H54 (cell line): ENCODE data around the gene GLIPR1L2.
"Not testable (repeated sequence)": the region's sequence is repeated elsewhere in the genome, so short reads cannot be mapped to it uniquely, and the experiment has no call there.

Experiments
- DNase-seq: peaks from one replicate; pipeline ENCODE4 v3.0.0; 2011; ENCODE audit warnings: low spot score, mixed read lengths; ENCODE audit not compliant: insufficient read length
- FAIRE-seq: peaks from 3 replicates; lab custom pipeline; 2011; peaks lifted over from hg19 to GRCh38; lab: Jason Lieb, UNC
- POLR2A ChIP-seq: IDR thresholded peaks from 2 replicates; pipeline ENCODE4 v1.6.1; 2011; ENCODE audit warnings: low read depth, mild to moderate bottlenecking, low read length

The GLIPR1L2 gene

GRCh38 chr12:75390156-75390898, 562 bp upstream of the GLIPR1L2 start:
- TF ChIP-seq POLR2A = no peak
- FAIRE-seq (no peak), DNase-seq (no peak)

DNA sequence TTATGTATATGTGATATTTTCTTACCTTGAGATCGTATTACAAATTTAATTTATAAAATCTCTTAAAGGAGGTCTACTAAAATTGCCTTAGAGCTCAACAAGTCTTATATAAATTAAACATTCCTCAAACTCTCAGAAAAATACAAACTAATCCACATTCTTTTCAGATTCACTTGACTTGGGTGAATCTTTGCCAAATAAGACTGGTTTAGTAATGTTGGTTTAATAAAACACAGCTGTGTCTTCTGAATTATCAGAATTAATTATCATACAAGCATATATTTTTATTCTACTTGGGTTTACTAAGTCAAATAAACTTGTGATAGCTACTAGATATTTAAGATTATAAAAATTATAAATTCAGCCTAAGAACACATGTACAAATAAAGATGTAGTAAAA, 13.3 kb downstream of the GLIPR1L2 start:
- FAIRE-seq (no peak), DNase-seq (no peak)
- TF ChIP-seq POLR2A = no peak

DNA sequence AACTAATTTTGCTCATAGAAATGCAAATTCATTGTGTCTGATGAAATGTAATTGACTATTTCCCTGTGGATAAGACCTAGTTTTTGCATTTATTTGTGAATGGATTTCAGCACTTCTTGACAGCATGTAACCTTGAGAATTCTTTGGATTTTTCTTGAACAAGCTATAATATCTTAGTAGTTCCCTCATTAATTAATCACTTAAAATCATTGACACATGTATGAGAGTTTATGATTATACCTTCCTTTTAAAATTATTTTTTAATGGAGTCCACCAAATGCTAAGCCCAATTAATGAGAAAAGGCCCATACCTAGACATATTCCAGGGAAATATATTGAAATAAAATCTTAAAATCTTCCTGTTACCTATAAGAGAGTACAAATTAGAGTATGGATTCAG, 16.8 kb downstream of the GLIPR1L2 start:
- FAIRE-seq (no peak), DNase-seq (no peak)
- TF ChIP-seq POLR2A = no peak

GRCh38 chr12:75409830-75410229, 18.9 kb downstream of the GLIPR1L2 start:
- no peak for TF ChIP-seq POLR2A
- DNase-seq (no peak), FAIRE-seq (no peak)

GRCh38 chr12:75414671-75415070, 23.8 kb downstream of the GLIPR1L2 start:
- DNase-seq (no peak), FAIRE-seq (no peak)
- TF ChIP-seq POLR2A = no peak

GRCh38 chr12:75419841-75420240, 29.0 kb downstream of the GLIPR1L2 start:
- FAIRE-seq = no peak
- TF ChIP-seq POLR2A = no peak

GRCh38 chr12:75427491-75427890, 36.6 kb downstream of the GLIPR1L2 start:
- FAIRE-seq (no peak), DNase-seq (no peak)
- TF ChIP-seq POLR2A = no peak

More at GRCh38 chr12:75419841-75420240, 29.0 kb downstream of the GLIPR1L2 start:
- no peak for DNase-seq

DNA sequence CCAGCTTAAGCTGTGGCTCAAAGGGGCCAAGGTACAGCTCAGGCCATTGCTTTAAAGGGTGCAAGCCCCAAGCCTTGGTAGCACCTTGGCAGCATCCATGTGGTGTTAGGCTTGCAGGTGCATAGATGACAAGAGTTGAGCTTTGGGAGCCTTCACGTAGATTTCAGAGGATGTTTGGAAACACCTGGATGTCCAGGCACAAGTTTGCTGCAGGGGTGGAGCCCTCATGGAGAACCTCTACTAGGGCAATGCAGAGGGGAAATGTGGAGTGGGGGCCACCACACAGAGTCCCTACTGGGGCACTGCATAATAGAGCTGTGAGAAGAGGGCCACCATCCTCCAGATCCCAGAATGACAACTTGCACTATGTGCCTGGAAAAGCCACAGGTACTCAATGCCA, 37.9 kb downstream of the GLIPR1L2 start:
- FAIRE-seq (no peak), DNase-seq (no peak)
- no peak for TF ChIP-seq POLR2A

- FAIRE-seq = no peak
- TF ChIP-seq POLR2A = no peak
- DNase-seq = no peak
Measured at GRCh38 chr12:75432924-75433323, 42.0 kb downstream of the GLIPR1L2 start.

DNA sequence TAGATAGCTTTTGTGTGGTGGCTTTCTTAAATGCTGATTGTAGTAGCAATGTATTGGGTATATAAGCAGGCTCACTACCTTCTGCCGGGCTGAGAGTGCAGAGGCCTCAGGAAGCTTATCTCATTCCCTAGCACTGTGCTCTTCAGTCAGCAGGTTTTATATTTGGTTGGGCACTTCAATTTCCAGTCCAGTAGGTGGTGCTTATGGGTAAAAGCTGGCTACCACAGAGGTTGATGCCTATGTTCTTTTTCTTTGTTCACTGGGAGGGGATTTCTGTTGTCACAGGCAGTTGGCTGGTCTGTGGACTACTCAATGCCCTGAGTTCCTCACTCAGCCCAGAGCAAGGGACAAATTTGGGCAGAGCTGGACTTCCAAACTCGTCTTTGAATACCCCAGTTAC, 46.7 kb downstream of the GLIPR1L2 start:
- TF ChIP-seq POLR2A = no peak
- FAIRE-seq (no peak), DNase-seq (no peak)

- DNase-seq (no peak), FAIRE-seq (no peak)
- no peak for TF ChIP-seq POLR2A
Measured at GRCh38 chr12:75438059-75438754, 47.3 kb downstream of the GLIPR1L2 start.

DNA sequence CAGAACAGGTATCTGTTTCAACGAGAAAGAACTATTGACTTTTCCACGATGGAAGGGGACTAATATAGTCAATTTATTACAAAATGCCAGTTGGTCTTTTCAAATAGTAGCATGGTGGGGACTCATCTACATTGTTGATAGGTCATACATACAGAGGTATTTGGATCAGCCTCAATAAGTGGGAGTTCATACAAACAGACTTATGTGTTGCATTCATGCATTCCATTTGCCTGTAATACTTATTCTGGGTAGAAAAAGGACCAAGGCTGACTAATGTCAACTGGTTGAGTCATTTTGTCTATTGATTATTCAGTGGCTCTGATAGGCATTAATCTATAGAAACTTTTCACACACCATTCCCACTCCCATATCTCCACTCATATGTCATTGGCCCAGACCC, 48.2 kb downstream of the GLIPR1L2 start:
- no peak for TF ChIP-seq POLR2A
- FAIRE-seq = no peak
- DNase-seq = no peak

GRCh38 chr12:75439930-75440329, 49.0 kb downstream of the GLIPR1L2 start:
- DNase-seq (no peak), FAIRE-seq (no peak)
- TF ChIP-seq POLR2A = no peak

GRCh38 chr12:75441687-75442449, 51.0 kb downstream of the GLIPR1L2 start:
- FAIRE-seq = not testable (repeated sequence)

GRCh38 chr12:75442454-75442853, 51.6 kb downstream of the GLIPR1L2 start:
- not testable (repeated sequence) for FAIRE-seq, DNase-seq

More at GRCh38 chr12:75441687-75442449, 51.0 kb downstream of the GLIPR1L2 start:
- DNase-seq = not testable (repeated sequence)
